HepG2 (cell line): Measurements from ENCODE around the gene LRRC63. TPM values are rescaled to one million over a fixed set of nuclear protein-coding genes. Genes with fewer than 3 reads are reported as not detected.
A peak's percentile ranks its signal among the peaks of the same experiment; 100 is the strongest.

Experiments used
- ATAC-seq: fragments of 200-7000 bp; cut with Tn5 transposase; 3 replicates; pipeline ENCODE4 v1.9.1; 2020; ENCODE audit warnings: mild to moderate bottlenecking, moderate library complexity
- BruUV-seq: library from RNA; stranded (reverse); fragments of 400-500 nt; replicated peaks from 2 replicates; lab custom pipeline; 2021; lab: Mats Ljungman, UMichigan
- CTCF ChIA-PET: fragments of 300-600 bp; formaldehyde crosslinking; extraction: SDS; loops from one replicate; lab custom pipeline; 2021; ENCODE audit warnings: low total read pairs, inconsistent platforms, low intra/inter-chr PET ratio; lab: Yijun Ruan, JAX
- POLR2A ChIA-PET: fragments of 350-600 bp; sonication (Branson Sonifier 250); formaldehyde crosslinking; loops from one replicate; lab custom pipeline; 2020; ENCODE audit warnings: antibody characterized with exemption, inconsistent platforms; lab: Yijun Ruan, JAX
- DNase-seq: peaks from one replicate; pipeline ENCODE4 v3.0.0-alpha.2; 2015; ENCODE audit warnings: low spot score
- FAIRE-seq: peaks from 3 replicates; lab custom pipeline; 2011; peaks lifted over from hg19 to GRCh38; lab: Jason Lieb, UNC
- H2AFZ ChIP-seq: one replicate; pipeline ENCODE4 v1.6.1; 2011; ENCODE audit warnings: low read length, inconsistent platforms
- H3K27ac ChIP-seq: fragments of 300-600 bp; 3 replicates; pipeline ENCODE4 v1.8.0; 2011; ENCODE audit warnings: mixed run types, mild to moderate bottlenecking, mixed read lengths, low read length, inconsistent platforms; ENCODE audit not compliant: insufficient read depth; ENCODE audit errors: extremely low read length
- H3K27me3 ChIP-seq, 2 experiments: fragments of 200-600 bp in 1 of 2; 2 replicates in 1 of 2; 3 replicates in 1 of 2; pipeline versions ENCODE4 v1.6.0 to v1.8.0; 2011; ENCODE audit warnings: low read length in 2 of 2, mild to moderate bottlenecking in 2 of 2, moderate library complexity in 2 of 2, inconsistent platforms in 1 of 2; ENCODE audit not compliant: insufficient read depth in 2 of 2, control insufficient read depth in 1 of 2
- H3K36me3 ChIP-seq, 2 experiments: fragments of 200-600 bp in 1 of 2; replicated peaks in 1 of 2; 2 replicates in 1 of 2; 3 replicates in 1 of 2; pipeline versions ENCODE4 v1.5.1 to v1.8.0; 2011; ENCODE audit warnings: low read length in 2 of 2, inconsistent platforms in 1 of 2; ENCODE audit not compliant: insufficient read depth in 2 of 2, control insufficient read depth in 1 of 2
- H3K4me1 ChIP-seq: 2 replicates; pipeline ENCODE4 v1.5.1; 2012; ENCODE audit warnings: low read length, inconsistent platforms; ENCODE audit not compliant: insufficient read depth
- H3K4me2 ChIP-seq: 2 replicates; pipeline ENCODE4 v1.6.0; 2011; ENCODE audit warnings: low read depth, low read length, inconsistent platforms
- H3K4me3 ChIP-seq, 3 experiments: fragments of 200-600 bp in 1 of 3; sonication (generic), shearing (Covaris generic) in 1 of 3; replicated peaks in 1 of 3; 2 replicates each; pipeline ENCODE4 v1.5.1; 2011 to 2016; ENCODE audit warnings: low read length in 3 of 3, inconsistent platforms in 2 of 3, low read depth in 2 of 3, mild to moderate bottlenecking in 2 of 3, control low read depth in 1 of 3, mixed read lengths in 1 of 3; ENCODE audit not compliant: insufficient read depth in 1 of 3
- H3K79me2 ChIP-seq: one replicate; pipeline ENCODE4 v1.6.1; 2011; ENCODE audit warnings: low read length, inconsistent platforms; ENCODE audit not compliant: insufficient read depth
- H3K9ac ChIP-seq: 2 replicates; pipeline ENCODE4 v1.6.0; 2011; ENCODE audit warnings: mild to moderate bottlenecking, low read depth, low read length, inconsistent platforms; ENCODE audit not compliant: insufficient read depth
- H3K9me3 ChIP-seq: 2 replicates; pipeline ENCODE4 v1.5.1; 2012; ENCODE audit warnings: mild to moderate bottlenecking, low read length
- H4K20me1 ChIP-seq: 2 replicates; pipeline ENCODE4 v1.6.0; 2011; ENCODE audit warnings: inconsistent platforms, mild to moderate bottlenecking, low read length, moderate library complexity; ENCODE audit not compliant: insufficient read depth
- CBX2 ChIP-seq, 2 experiments: fragments of 200-600 bp in 1 of 2; sonication (generic); formaldehyde crosslinking in 1 of 2; IDR thresholded peaks; 2 replicates each; pipeline versions ENCODE4 v1.7.0 to v1.8.1; 2018 to 2022; ENCODE audit warnings: low read depth in 2 of 2, low read length in 1 of 2, mild to moderate bottlenecking in 1 of 2, missing genetic modification reagents in 1 of 2
- CREB1 ChIP-seq, 2 experiments: fragments of 450-650 bp in 1 of 2; IDR thresholded peaks; 2 replicates each; pipeline ENCODE4 v1.6.1; 2016 to 2017; ENCODE audit warnings: control low read depth in 1 of 2, mild to moderate bottlenecking in 1 of 2, missing compliant biosample characterization in 1 of 2, missing genetic modification characterization in 1 of 2
- CREM ChIP-seq, 2 experiments: sonication (generic) in 1 of 2; formaldehyde crosslinking in 1 of 2; IDR thresholded peaks; 2 replicates each; pipeline versions ENCODE4 v1.4.0 to v1.6.1; 2016 to 2020; ENCODE audit warnings: antibody characterized with exemption in 1 of 2, mild to moderate bottlenecking in 1 of 2, missing genetic modification reagents in 1 of 2
- EZH2 ChIP-seq: conservative IDR thresholded peaks from 2 replicates; pipeline ENCODE4 v1.6.1; 2012; ENCODE audit warnings: mild to moderate bottlenecking, low read depth, low read length, moderate library complexity
- PRPF4 ChIP-seq: fragments of 200-400 bp; formaldehyde crosslinking; IDR thresholded peaks from 2 replicates; pipeline ENCODE4 v1.6.1; 2016; ENCODE audit warnings: low read length, low read depth; ENCODE audit not compliant: poor library complexity, severe bottlenecking
- ZNF343 ChIP-seq: sonication (generic); formaldehyde crosslinking; IDR thresholded peaks from 2 replicates; pipeline ENCODE4 v1.4.0; 2020; ENCODE audit warnings: mild to moderate bottlenecking, missing genetic modification reagents
- ZNF589 ChIP-seq: sonication (generic); formaldehyde crosslinking; conservative IDR thresholded peaks from 2 replicates; pipeline ENCODE4 v1.8.0; 2022; ENCODE audit warnings: mild to moderate bottlenecking, moderate library complexity, missing genetic modification reagents
- WGBS: methylation state at CpG from one replicate; pipeline ENCODE4 v1.1.6; 2017; ENCODE audit warnings: low lambda C conversion rate; 5-methylcytosine and 5-hydroxymethylcytosine counted together
- in situ Hi-C: cut with HindIII; loops from 2 replicates; pipeline ENCODE4 v1.10.0; 2017; ENCODE audit warnings: low pct_unique_long_range_greater_than_20kb; ENCODE audit not compliant: extremely low pct_ligation_motif_present
- intact Hi-C: fragments of 100-400 bp; cut with micrococcal nuclease; formaldehyde crosslinking; loops from one replicate; pipeline ENCODE4 v1.10.0; 2022; ENCODE audit not compliant: unreplicated experiment
- polyA plus RNA-seq, 8 experiments: library from polyadenylated mRNA; depleted of rRNA in 3 of 8; stranded (reverse) in 7 of 8; unstranded in 1 of 8; fragments of >200 nt; fragmentation: Illumina TruSeq in 4 of 8; extraction: Trizol in 4 of 8; gene quantifications; 2 replicates each; pipeline versions ENCODE4 v1.2.1 to v1.2.3, GENCODE V29; 2011 to 2016; ENCODE audit warnings: low read depth in 4 of 8, missing spikeins in 1 of 8, mixed read lengths in 1 of 8; ENCODE audit not compliant: insufficient read depth in 1 of 8
- total RNA-seq, 5 experiments: library from RNA; depleted of rRNA; stranded (reverse); fragments of >200 nt; fragmentation: Illumina TruSeq; extraction: Trizol; gene quantifications; 2 replicates each; pipeline ENCODE4 v1.2.3, GENCODE V29; 2016; ENCODE audit warnings: low read depth in 1 of 5
- TF ChIP-seq, protein P1 (sequence below): sonication (generic); formaldehyde crosslinking; IDR thresholded peaks from 2 replicates; pipeline ENCODE4 v1.5.0; 2020; ENCODE audit warnings: missing genetic modification reagents
- TF ChIP-seq, protein P2 (sequence below): sonication (generic); formaldehyde crosslinking; IDR thresholded peaks from 2 replicates; pipeline ENCODE4 v1.8.0; 2022; ENCODE audit warnings: missing genetic modification reagents, low read depth, mild to moderate bottlenecking, borderline replicate concordance

Gene LRRC63
- total and polyA plus RNA-seq, 2 of the 13 experiments (the other 11 are each of a cell fraction or from before 2014, with no cell fraction given): not detected

DNA sequence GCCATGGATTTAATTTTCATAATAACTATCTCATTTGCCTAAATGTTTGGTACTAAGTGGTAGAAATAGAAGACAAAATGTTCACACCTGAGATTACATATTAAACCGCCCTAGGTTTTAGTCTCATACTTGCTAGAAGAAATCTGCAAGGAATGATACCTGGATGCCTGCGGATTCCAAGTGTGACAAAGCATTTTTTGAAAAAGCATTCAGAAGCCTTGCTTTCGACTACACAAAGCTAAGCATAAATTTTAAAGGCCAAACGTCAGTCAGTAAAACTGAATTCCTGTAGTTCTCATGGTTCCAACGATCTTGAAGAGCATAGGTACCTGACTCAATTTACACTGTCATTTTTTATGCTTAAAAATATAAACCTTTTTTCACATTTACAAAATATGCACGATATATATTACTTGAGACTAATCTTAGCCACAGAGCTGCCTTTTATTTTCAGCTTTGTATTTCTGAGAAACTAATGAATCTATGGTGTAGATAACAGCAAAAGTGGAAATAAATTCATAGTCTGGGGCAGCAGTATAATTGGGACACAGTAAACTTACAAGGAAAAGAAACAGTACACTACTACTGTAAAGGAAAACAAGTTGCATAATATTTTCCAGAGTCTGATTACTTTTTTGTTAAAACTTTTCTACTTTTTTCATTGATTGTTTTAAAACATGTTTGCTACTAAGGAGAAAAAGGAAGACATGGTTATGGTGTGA, 1.2 kb upstream of the LRRC63 start:
- H3K9me3 ChIP-seq: no peaks in the 10 kb centered on the region
- ATAC-seq (no peak), DNase-seq (no peak), FAIRE-seq (no peak)
- TF ChIP-seq, protein P1, sequence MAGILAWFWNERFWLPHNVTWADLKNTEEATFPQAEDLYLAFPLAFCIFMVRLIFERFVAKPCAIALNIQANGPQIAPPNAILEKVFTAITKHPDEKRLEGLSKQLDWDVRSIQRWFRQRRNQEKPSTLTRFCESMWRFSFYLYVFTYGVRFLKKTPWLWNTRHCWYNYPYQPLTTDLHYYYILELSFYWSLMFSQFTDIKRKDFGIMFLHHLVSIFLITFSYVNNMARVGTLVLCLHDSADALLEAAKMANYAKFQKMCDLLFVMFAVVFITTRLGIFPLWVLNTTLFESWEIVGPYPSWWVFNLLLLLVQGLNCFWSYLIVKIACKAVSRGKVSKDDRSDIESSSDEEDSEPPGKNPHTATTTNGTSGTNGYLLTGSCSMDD (CRISPR knock-in tag): no peak
- peak; percentile 92 for TF ChIP-seq CBX2 (IDR thresholded peaks at IDR 0.05; ENCODE audit: low read depth, low read length)
- TF ChIP-seq CBX2 (CRISPR knock-in tag; IDR thresholded peaks at IDR 0.05; ENCODE audit: low read depth): no peak
- H3K27me3 ChIP-seq: peaks cover 6 to 31% of the 10 kb centered on the region in 2 experiments
- 53% methylated on average over 6 of the region's 6 CpGs for WGBS
- POLR2A ChIA-PET: no interaction called here
- no peak overlapping the region for H3K27ac ChIP-seq
- CTCF ChIA-PET: no interaction called here
- no peak overlapping the region for H3K4me2 ChIP-seq
- H3K79me2 ChIP-seq: no peaks in the 10 kb centered on the region
- no peak overlapping the region for H3K9ac ChIP-seq
- no TSS peak for BruUV-seq
- no peak overlapping the region for H3K4me3 ChIP-seq
- H3K4me1 ChIP-seq: peaks cover 15% of the 10 kb centered on the region
- intact Hi-C loops: no loop called here
- H4K20me1 ChIP-seq: no peaks in the 10 kb centered on the region
- H3K36me3 ChIP-seq: no peaks in the 10 kb centered on the region
- H2AFZ ChIP-seq: peak overlapping the region; percentile 56
- in situ Hi-C loops: no loop called here

DNA sequence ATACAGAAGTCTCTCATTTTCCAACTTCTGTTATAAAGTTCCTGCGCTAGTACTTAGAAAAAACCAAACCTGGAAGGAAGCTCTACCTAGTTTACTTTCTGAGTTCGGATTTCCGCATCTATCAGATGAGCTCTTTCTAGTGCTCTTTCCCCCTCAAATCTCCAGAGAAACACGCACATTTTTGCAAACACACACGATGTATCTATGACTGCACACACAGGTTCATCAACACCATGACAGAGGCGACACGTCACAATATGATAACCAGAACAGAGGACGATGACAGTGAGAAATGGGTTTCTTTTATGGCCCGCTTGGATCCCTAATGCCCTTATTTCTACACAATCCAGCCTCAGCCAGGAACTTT, 629 bp upstream of the LRRC63 start:
- DNase-seq (no peak), FAIRE-seq (no peak), ATAC-seq (peak; percentile 49)
- Histone ChIP-seq H3K9me3 (no peaks in the 10 kb centered on the region), H3K4me2 (peak overlapping the region; percentile 82), H3K9ac (no peak overlapping the region), H2AFZ (peak overlapping the region; percentile 56), H3K36me3 (no peaks in the 10 kb centered on the region), H3K79me2 (no peaks in the 10 kb centered on the region), H3K27ac (no peak overlapping the region), H3K4me3 (peak overlapping the region in 2 of 3 experiments; percentile 38 to 68; a peak in 3 of 6 replicates), H4K20me1 (no peaks in the 10 kb centered on the region), H3K27me3 (peaks cover 6 to 31% of the 10 kb centered on the region in 2 experiments), H3K4me1 (peaks cover 15% of the 10 kb centered on the region)
- peak; percentile 78 for TF ChIP-seq CREB1 (IDR thresholded peaks at IDR 0.05)
- TF ChIP-seq CREB1 (CRISPR knock-in tag; IDR thresholded peaks at IDR 0.05): no peak
- TF ChIP-seq ZNF343: no peak
- TF ChIP-seq, protein P2, sequence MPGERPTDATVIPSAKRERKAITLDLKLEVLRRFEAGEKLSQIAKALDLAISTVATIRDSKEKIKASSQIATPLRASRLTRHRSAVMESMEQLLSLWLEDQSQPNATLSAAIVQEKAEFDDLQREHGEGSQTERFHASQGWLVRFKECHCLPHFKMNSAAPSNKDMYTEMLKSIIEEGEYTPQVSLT (CRISPR knock-in tag): no peak
- no peak for TF ChIP-seq ZNF589 (CRISPR knock-in tag)
- TF ChIP-seq CREM (IDR thresholded peaks at IDR 0.05): 0 out of 2 replicates have a peak, but pooled peaks have one; percentile 13
- TF ChIP-seq CREM (CRISPR knock-in tag; IDR thresholded peaks at IDR 0.05): no peak
- no peak for TF ChIP-seq PRPF4
- TF ChIP-seq CBX2 (IDR thresholded peaks at IDR 0.05; ENCODE audit: low read depth, low read length): 0 out of 2 replicates have a peak, but pooled peaks have one; percentile 44
- no peak for TF ChIP-seq CBX2 (CRISPR knock-in tag; IDR thresholded peaks at IDR 0.05; ENCODE audit: low read depth)
- peak; percentile 66; the same call in 1 of the 2 replicates for TF ChIP-seq EZH2
- ChIA-PET POLR2A (no interaction called here), CTCF (no interaction called here)
- 6% methylated on average over 9 of the region's 9 CpGs for WGBS
- no TSS peak for BruUV-seq
- in situ Hi-C loops: no loop called here
- intact Hi-C loops: no loop called here
